PFSK-1 (cell line): ENCODE results near the gene IDH3G.
A peak's percentile ranks its signal among the peaks of the same experiment; 100 is the strongest.

ENCODE experiments used
- FOXP2 ChIP-seq: optimal IDR thresholded peaks from 2 replicates; pipeline ENCODE3; 2011; ENCODE audit warnings: borderline replicate concordance, control low read depth, inconsistent platforms; ENCODE audit not compliant: insufficient read depth; ENCODE audit errors: extremely low read length, extremely low read depth
- POLR2AphosphoS5 ChIP-seq: IDR thresholded peaks from 2 replicates; pipeline ENCODE4 v1.6.1; 2012; ENCODE audit warnings: low read depth, mild to moderate bottlenecking, control low read depth, low read length, moderate library complexity
- SIN3A ChIP-seq: IDR thresholded peaks from 2 replicates; pipeline ENCODE4 v1.6.1; 2012; ENCODE audit warnings: mild to moderate bottlenecking, low read length, moderate library complexity, borderline replicate concordance; ENCODE audit not compliant: insufficient read depth
- TAF1 ChIP-seq: IDR thresholded peaks from 2 replicates; pipeline ENCODE4 v1.6.1; 2012; ENCODE audit warnings: low read length, control low read depth, borderline replicate concordance; ENCODE audit not compliant: insufficient read depth
- TF ChIP-seq, protein P1 (sequence below), 2 experiments: IDR thresholded peaks; 2 replicates each; pipeline versions ENCODE4 v1.6.1 to v1.8.0; 2011 to 2012; ENCODE audit warnings: low read depth in 2 of 2, low read length in 2 of 2, control low read depth in 1 of 2, inconsistent platforms in 1 of 2, mild to moderate bottlenecking in 1 of 2, moderate library complexity in 1 of 2; ENCODE audit not compliant: insufficient read depth in 1 of 2

IDH3G gene

DNA sequence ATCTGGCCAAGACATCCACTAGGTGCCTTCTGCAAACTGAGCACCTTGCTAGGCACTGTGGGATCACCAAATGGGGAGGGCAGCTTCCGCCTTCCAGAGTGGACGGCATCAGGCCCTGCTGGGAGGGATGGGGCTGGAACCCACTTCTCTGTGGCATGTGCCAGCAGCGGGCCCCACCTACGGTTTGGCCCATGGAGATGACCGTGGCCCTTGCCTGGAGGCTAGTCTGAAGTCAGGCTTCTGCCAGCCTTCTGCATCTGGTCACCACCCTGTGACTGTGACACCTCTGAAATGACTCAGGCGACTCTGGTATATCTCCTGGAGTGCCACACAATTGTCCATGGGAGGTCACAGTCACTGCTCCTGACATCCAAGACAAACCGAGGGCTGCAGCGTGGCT, 7.5 kb upstream of the IDH3G start:
- no peak for TF ChIP-seq POLR2AphosphoS5

DNA sequence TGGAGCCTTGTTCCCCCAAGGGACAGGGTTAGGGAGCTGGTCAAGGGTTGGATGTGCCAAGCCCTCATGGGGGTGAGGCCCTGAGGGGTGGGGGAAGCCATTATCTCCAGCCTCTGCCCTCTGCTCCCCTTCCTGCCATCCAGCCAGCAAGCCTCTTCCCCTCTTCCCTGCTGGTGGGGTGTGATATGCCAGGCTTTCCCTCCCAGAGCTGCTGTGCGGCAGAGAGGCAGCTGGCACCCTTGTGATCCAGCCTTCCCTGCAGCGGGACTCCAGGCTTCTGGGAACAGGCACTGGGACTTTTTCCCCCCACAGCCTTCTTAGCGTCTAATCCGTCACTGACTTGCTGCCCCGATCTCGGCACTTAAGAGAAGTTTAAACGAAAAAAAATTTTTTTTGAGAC, 6.6 kb upstream of the IDH3G start:
- no peak for TF ChIP-seq TAF1
- TF ChIP-seq FOXP2 = no peak
- TF ChIP-seq, protein P1, sequence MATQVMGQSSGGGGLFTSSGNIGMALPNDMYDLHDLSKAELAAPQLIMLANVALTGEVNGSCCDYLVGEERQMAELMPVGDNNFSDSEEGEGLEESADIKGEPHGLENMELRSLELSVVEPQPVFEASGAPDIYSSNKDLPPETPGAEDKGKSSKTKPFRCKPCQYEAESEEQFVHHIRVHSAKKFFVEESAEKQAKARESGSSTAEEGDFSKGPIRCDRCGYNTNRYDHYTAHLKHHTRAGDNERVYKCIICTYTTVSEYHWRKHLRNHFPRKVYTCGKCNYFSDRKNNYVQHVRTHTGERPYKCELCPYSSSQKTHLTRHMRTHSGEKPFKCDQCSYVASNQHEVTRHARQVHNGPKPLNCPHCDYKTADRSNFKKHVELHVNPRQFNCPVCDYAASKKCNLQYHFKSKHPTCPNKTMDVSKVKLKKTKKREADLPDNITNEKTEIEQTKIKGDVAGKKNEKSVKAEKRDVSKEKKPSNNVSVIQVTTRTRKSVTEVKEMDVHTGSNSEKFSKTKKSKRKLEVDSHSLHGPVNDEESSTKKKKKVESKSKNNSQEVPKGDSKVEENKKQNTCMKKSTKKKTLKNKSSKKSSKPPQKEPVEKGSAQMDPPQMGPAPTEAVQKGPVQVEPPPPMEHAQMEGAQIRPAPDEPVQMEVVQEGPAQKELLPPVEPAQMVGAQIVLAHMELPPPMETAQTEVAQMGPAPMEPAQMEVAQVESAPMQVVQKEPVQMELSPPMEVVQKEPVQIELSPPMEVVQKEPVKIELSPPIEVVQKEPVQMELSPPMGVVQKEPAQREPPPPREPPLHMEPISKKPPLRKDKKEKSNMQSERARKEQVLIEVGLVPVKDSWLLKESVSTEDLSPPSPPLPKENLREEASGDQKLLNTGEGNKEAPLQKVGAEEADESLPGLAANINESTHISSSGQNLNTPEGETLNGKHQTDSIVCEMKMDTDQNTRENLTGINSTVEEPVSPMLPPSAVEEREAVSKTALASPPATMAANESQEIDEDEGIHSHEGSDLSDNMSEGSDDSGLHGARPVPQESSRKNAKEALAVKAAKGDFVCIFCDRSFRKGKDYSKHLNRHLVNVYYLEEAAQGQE (IDR thresholded peaks at IDR 0.05; ENCODE audit: insufficient read depth in 1 of 2, low read depth in 2 of 2, low read length in 2 of 2) = no peak
- TF ChIP-seq POLR2AphosphoS5 = no peak
- no peak for TF ChIP-seq SIN3A

DNA sequence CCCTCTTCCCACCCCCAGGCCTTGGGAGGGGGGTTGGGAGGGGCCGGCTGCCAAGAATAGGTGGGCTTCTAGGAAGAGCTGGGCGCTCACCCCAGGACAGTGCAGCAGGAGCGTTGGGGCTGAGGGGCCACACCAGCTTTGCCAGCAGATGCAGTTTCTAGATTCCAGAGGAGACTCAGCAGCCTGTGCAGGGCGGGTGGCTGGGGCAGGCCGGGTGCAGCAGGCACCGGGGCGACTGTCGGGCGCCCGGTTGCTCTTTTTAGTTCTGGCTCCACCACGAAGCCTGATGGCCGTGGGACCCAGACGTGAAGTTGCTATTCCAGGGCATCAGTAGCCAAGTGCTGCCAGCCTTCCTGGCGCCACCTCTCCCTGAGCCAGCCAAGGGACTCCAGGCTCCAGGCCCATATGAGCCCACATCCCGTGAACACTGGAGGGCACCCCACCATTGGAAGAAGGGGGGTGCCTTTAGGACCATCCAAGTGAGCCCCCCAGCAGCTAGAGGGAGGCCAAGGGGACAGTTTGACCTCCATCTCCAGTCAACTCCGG, 6.1 kb upstream of the IDH3G start:
- no peak for TF ChIP-seq FOXP2
- no peak for TF ChIP-seq TAF1
- TF ChIP-seq POLR2AphosphoS5 = no peak

DNA sequence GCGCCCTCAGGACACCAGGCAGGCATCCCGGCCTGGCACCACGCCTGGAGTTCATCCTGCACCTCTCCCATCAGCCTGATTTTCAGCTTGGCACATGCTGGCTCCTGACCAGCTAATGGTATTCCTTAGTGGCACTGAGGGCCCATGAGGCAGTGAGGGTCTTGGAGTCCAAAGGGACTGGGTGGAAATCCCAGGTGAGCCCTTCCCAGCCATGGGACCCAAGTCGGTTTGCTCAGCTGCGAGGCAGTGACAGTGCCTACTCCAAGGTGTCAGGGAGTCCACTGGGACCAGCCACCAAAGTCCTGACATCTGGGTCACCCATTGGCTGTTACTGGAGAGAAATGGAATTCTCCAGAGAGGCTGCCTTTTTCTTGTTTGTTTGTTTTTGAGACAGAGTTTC, 5.2 kb upstream of the IDH3G start:
- TF ChIP-seq TAF1 = no peak
- peak; percentile 27; the same call in 1 of the 2 replicates for TF ChIP-seq POLR2AphosphoS5
- TF ChIP-seq FOXP2 = no peak
- TF ChIP-seq, protein P1 (IDR thresholded peaks at IDR 0.05; ENCODE audit: insufficient read depth in 1 of 2, low read depth in 2 of 2, low read length in 2 of 2) = no peak

DNA sequence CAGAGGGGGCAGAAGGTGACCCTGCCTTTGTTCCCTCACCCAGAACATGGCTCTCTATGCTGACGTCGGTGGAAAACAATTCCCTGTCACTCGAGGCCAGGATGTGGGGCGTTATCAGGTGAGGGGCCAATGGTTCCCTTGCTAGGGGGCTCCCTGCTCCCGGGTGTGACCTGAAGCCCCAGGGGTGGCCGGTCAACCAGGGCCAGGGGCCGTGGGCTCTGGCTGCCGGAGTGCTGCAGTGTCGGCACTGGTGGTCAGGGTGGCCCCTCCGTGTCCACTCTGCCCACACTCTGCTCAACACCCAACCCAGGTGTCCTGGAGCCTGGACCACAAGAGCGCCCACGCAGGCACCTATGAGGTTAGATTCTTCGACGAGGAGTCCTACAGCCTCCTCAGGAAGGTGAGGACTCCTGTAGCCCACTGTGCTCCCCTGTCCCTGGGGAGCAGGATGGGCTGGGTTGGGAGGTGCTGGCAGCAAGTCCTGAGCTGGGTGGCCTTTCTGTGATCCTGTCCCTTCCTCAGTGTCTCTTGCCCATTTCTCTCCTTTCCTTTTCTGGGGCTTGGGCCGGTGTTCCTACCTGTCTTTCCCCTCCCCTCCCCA, 3.3 kb upstream of the IDH3G start:
- TF ChIP-seq SIN3A (no peak), POLR2AphosphoS5 (no peak), FOXP2 (no peak), TAF1 (no peak)
- TF ChIP-seq, protein P1 (IDR thresholded peaks at IDR 0.05; ENCODE audit: insufficient read depth in 1 of 2, low read depth in 2 of 2, low read length in 2 of 2) = no peak

DNA sequence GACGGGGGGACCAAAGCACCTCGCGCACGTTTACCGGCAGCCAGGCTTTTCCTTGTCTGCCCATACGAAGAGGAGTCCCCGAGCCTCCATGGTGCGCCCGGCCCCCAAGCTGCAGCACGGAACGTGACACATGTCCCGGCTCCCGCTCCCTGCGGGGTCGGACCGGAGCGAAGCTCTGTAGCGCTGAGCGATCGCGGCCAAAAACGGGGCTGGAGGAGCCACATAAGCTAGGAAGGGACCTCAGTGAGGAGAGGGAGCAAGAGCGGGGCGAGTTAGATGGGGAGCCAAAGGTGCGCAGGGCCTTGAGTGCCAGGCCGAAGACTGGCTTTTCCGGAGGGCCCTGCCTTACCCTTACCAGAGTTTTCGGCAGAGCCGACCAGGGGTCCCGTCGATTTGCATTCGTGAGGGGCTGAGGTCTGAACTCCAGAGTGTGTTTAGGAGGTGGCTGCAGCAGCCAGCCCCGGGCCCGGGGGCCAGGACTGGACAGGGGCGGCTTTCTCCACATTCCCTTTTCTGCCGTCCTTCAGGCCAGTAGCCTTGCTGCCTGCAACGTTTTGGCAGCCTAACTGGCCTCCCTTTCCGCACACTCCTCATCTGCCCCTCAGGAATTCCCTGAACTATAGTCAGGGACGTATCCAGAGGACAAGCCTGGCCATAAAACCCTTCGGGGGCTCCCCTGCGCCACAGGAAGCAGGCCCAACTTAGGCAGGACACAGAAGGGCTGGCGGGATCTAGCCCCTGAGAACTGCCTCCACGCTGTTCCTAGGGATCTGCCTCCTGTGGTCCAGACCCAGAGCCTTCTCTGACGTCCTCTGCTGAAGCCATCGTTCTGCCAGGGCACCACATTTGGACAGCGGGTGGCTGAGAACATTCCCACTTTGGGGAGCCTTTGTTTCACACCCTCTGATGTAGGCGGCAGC, 982 bp upstream of the IDH3G start:
- no peak for TF ChIP-seq POLR2AphosphoS5
- TF ChIP-seq TAF1 = no peak
- no peak for TF ChIP-seq SIN3A
- TF ChIP-seq, protein P1 (IDR thresholded peaks at IDR 0.05; ENCODE audit: insufficient read depth in 1 of 2, low read depth in 2 of 2, low read length in 2 of 2) = no peak
- no peak for TF ChIP-seq FOXP2
